ENCODE measurements around the gene CCNO.

DNA sequence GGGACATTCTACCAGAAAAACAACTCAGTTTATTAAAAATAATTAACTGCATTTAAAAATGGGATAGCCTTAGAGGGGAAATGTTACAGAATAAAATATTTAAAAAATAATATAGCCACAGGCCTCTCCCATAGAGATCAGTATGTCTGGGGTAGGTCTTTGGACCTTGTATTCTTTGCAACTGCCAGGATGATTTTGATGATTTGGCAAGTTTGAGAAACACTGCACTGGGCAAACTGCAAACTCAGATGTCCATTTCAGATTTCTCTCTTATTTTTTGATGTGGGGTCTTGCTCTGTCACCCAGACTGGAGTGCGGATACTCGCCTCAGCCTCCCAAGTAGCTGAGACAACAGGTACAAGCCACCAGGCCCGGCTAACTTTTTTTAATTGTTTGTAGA, 24.9 kb upstream of the CCNO start:
- TF ChIP-seq POLR2A (IDR thresholded peaks at IDR 0.05) = no peak
- TF ChIP-seq, protein P1, sequence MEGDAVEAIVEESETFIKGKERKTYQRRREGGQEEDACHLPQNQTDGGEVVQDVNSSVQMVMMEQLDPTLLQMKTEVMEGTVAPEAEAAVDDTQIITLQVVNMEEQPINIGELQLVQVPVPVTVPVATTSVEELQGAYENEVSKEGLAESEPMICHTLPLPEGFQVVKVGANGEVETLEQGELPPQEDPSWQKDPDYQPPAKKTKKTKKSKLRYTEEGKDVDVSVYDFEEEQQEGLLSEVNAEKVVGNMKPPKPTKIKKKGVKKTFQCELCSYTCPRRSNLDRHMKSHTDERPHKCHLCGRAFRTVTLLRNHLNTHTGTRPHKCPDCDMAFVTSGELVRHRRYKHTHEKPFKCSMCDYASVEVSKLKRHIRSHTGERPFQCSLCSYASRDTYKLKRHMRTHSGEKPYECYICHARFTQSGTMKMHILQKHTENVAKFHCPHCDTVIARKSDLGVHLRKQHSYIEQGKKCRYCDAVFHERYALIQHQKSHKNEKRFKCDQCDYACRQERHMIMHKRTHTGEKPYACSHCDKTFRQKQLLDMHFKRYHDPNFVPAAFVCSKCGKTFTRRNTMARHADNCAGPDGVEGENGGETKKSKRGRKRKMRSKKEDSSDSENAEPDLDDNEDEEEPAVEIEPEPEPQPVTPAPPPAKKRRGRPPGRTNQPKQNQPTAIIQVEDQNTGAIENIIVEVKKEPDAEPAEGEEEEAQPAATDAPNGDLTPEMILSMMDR (IDR thresholded peaks at IDR 0.05) = no peak

Data from body of pancreas (tissue), 4 donors.